ENCODE measurements around the gene MS4A4A.

MS4A4A gene

GRCh38 chr11:60349990-60350389 is 69.5 kb downstream of the MS4A4A start:
- no peak for DNase-seq

- no peak for DNase-seq
These were observed 77.3 kb downstream of the MS4A4A start for GRCh38 chr11:60357771-60358170.

Measured in activated CD8-positive, alpha-beta memory T cell treated with anti-CD3 and anti-CD28 coated beads, Interleukin-2, amount 50 U/mL, for 4 hours (primary cell).